Panc1 (cell line): ENCODE measurements around the gene RPS16. TPM values are rescaled to one million over a fixed set of nuclear protein-coding genes. Genes with fewer than 3 reads are reported as not detected.
A peak's percentile ranks its signal among the peaks of the same experiment; 100 is the strongest.

ENCODE experiments used
- ATAC-seq: fragments of 200-7000 bp; cut with Tn5 transposase; 2 replicates; pipeline ENCODE4 v1.9.1; 2020; ENCODE audit warnings: mild to moderate bottlenecking, moderate library complexity
- BruUV-seq: library from RNA; stranded (reverse); fragments of 400-500 nt; replicated peaks from 2 replicates; lab custom pipeline; 2021; lab: Mats Ljungman, UMichigan
- CTCF ChIA-PET: fragments of 300-600 bp; sonication (Branson Sonifier 250); formaldehyde crosslinking; loops from one replicate; lab custom pipeline; 2022; ENCODE audit warnings: antibody characterized with exemption; lab: Charles Lee
- POLR2A ChIA-PET: fragments of 300-600 bp; sonication (Branson Sonifier 250); formaldehyde crosslinking; loops from one replicate; lab custom pipeline; 2022; ENCODE audit warnings: antibody characterized with exemption; lab: Charles Lee
- DNase-seq: peaks from one replicate; pipeline ENCODE4 v3.0.0-alpha.2; 2010; ENCODE audit warnings: low read depth, low spot score
- H3K27ac ChIP-seq: 2 replicates; pipeline ENCODE4 v1.5.1; 2011; ENCODE audit warnings: mild to moderate bottlenecking, low read length, inconsistent platforms
- H3K27me3 ChIP-seq: fragments of 200-500 bp; sonication (Bioruptor generic); 2 replicates; pipeline ENCODE4 v1.6.0; 2014; ENCODE audit warnings: low read length, inconsistent platforms; ENCODE audit not compliant: control insufficient read depth, insufficient read depth
- H3K36me3 ChIP-seq: fragments of 200-500 bp; sonication (Bioruptor generic); 2 replicates; pipeline ENCODE4 v1.5.1; 2014; ENCODE audit warnings: inconsistent platforms, mild to moderate bottlenecking, low read length, moderate library complexity; ENCODE audit not compliant: control insufficient read depth, insufficient read depth
- H3K4me1 ChIP-seq: 2 replicates; pipeline ENCODE4 v1.5.1; 2011; ENCODE audit warnings: inconsistent platforms, mild to moderate bottlenecking, low read length, moderate library complexity; ENCODE audit not compliant: control insufficient read depth, insufficient read depth
- H3K4me3 ChIP-seq, 2 experiments: 2 replicates each; pipeline ENCODE4 v1.5.1; 2011 to 2012; ENCODE audit warnings: low read depth in 2 of 2, low read length in 2 of 2, mild to moderate bottlenecking in 2 of 2, inconsistent platforms in 1 of 2, moderate library complexity in 1 of 2
- H3K9me3 ChIP-seq: fragments of 200-500 bp; sonication (Bioruptor generic); 2 replicates; pipeline ENCODE4 v1.5.1; 2014; ENCODE audit warnings: low read depth, mild to moderate bottlenecking, inconsistent platforms, low read length, moderate library complexity; ENCODE audit not compliant: control insufficient read depth, insufficient read depth
- CTCF ChIP-seq: fragments of 450-650 bp; IDR thresholded peaks from 2 replicates; pipeline ENCODE4 v1.5.1; 2017; ENCODE audit warnings: mild to moderate bottlenecking
- POLR2AphosphoS5 ChIP-seq: IDR thresholded peaks from 2 replicates; pipeline ENCODE4 v1.6.1; 2012; ENCODE audit warnings: mild to moderate bottlenecking, low read depth, low read length, moderate library complexity
- SIN3A ChIP-seq: IDR thresholded peaks from 2 replicates; pipeline ENCODE4 v1.6.1; 2012; ENCODE audit warnings: low read depth, mild to moderate bottlenecking, low read length, moderate library complexity, borderline replicate concordance; ENCODE audit not compliant: insufficient read depth
- TCF7L2 ChIP-seq: IDR thresholded peaks from 2 replicates; pipeline ENCODE4 v1.6.1; 2011; ENCODE audit warnings: mild to moderate bottlenecking, low read depth, low read length, inconsistent platforms
- in situ Hi-C: cut with HindIII; loops from 2 replicates; pipeline ENCODE4 v1.10.0; 2016; ENCODE audit warnings: low sequenced_read_pairs, low pct_unique_long_range_greater_than_20kb
- intact Hi-C: fragments of 100-400 bp; cut with micrococcal nuclease; formaldehyde crosslinking; loops from one replicate; pipeline ENCODE4 v1.10.0; 2022; ENCODE audit not compliant: unreplicated experiment
- total RNA-seq: library from RNA; stranded (reverse); gene quantifications from one replicate; pipeline ENCODE4 v1.2.1, GENCODE V29; 2021; ENCODE audit not compliant: unreplicated experiment
- TF ChIP-seq, protein P1 (sequence below), 2 experiments: IDR thresholded peaks; 2 replicates each; pipeline ENCODE4 v1.6.1; 2011 to 2012; ENCODE audit warnings: low read depth in 2 of 2, control low read depth in 1 of 2, low read length in 1 of 2, mild to moderate bottlenecking in 1 of 2, moderate library complexity in 1 of 2; ENCODE audit not compliant: insufficient read depth in 1 of 2

Gene RPS16
- total RNA-seq, 1 experiment from 2014 or later: 27,832 TPM

GRCh38 chr19:39424934-39425333, 10.8 kb downstream of the RPS16 start:
- TF ChIP-seq SIN3A: no peak
- no peak for TF ChIP-seq CTCF
- no peak for TF ChIP-seq POLR2AphosphoS5
- TF ChIP-seq, protein P1, sequence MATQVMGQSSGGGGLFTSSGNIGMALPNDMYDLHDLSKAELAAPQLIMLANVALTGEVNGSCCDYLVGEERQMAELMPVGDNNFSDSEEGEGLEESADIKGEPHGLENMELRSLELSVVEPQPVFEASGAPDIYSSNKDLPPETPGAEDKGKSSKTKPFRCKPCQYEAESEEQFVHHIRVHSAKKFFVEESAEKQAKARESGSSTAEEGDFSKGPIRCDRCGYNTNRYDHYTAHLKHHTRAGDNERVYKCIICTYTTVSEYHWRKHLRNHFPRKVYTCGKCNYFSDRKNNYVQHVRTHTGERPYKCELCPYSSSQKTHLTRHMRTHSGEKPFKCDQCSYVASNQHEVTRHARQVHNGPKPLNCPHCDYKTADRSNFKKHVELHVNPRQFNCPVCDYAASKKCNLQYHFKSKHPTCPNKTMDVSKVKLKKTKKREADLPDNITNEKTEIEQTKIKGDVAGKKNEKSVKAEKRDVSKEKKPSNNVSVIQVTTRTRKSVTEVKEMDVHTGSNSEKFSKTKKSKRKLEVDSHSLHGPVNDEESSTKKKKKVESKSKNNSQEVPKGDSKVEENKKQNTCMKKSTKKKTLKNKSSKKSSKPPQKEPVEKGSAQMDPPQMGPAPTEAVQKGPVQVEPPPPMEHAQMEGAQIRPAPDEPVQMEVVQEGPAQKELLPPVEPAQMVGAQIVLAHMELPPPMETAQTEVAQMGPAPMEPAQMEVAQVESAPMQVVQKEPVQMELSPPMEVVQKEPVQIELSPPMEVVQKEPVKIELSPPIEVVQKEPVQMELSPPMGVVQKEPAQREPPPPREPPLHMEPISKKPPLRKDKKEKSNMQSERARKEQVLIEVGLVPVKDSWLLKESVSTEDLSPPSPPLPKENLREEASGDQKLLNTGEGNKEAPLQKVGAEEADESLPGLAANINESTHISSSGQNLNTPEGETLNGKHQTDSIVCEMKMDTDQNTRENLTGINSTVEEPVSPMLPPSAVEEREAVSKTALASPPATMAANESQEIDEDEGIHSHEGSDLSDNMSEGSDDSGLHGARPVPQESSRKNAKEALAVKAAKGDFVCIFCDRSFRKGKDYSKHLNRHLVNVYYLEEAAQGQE (IDR thresholded peaks at IDR 0.05; ENCODE audit: insufficient read depth in 1 of 2, low read depth in 2 of 2, low read length in 1 of 2): no peak
- no peak for TF ChIP-seq TCF7L2
- ChIA-PET POLR2A (interaction anchor here (1.0 to 3.9 kb wide), 8 partner anchors 8 to 34 kb away, joined by 3 to 121 read pairs (median 6); partner anchors contain the start of genes MED29, PAF1, RPS16 and SUPT5H), CTCF (interaction anchor here (0.6 to 7.9 kb wide), 3 partner anchors 11 to 27 kb away, joined by 8 to 147 read pairs (median 29); partner anchors contain the start of gene PLEKHG2)
- no peak for DNase-seq
- Histone ChIP-seq H3K9me3 (no peaks in the 10 kb centered on the region), H3K36me3 (peaks cover 34% of the 10 kb centered on the region), H3K27me3 (no peaks in the 10 kb centered on the region), H3K4me3 (no peak overlapping the region), H3K4me1 (peaks cover 39% of the 10 kb centered on the region), H3K27ac (peak overlapping the region; percentile 48)
- intact Hi-C loops: loop anchor here (5.0 kb wide), 1 partner anchor 393 kb away; the partner anchor contains the start of gene FBXO27
- no TSS peak for BruUV-seq
- ATAC-seq: no peak
- in situ Hi-C loops: loop anchor here (5.0 kb wide), 2 partner anchors 33 to 77 kb away; partner anchors contain the start of genes MED29 and PAF1

GRCh38 chr19:39423258-39424086, 12.3 kb downstream of the RPS16 start:
- Histone ChIP-seq H3K4me1 (peaks cover 24% of the 10 kb centered on the region), H3K27ac (peak overlapping the region; percentile 3), H3K36me3 (peaks cover 43% of the 10 kb centered on the region), H3K27me3 (no peaks in the 10 kb centered on the region), H3K9me3 (no peaks in the 10 kb centered on the region), H3K4me3 (no peak overlapping the region)
- ATAC-seq (no peak), DNase-seq (no peak)
- CTCF ChIA-PET: interaction anchor here (0.5 to 7.9 kb wide), 7 partner anchors 9 to 96 kb away, joined by 3 to 147 read pairs (median 3); partner anchors contain the start of genes MED29, PAF1 and PLEKHG2
- POLR2A ChIA-PET: interaction anchor here (0.5 to 2.2 kb wide), 19 partner anchors 8 to 916 kb away, joined by 3 to 40 read pairs (median 4); partner anchors contain the start of genes MED29, PLEKHG2, RPS16 and SUPT5H
- TF ChIP-seq, protein P1 (IDR thresholded peaks at IDR 0.05; ENCODE audit: insufficient read depth in 1 of 2, low read depth in 2 of 2, low read length in 1 of 2): no peak
- no peak for TF ChIP-seq SIN3A
- TF ChIP-seq POLR2AphosphoS5: no peak
- no peak for TF ChIP-seq TCF7L2
- TF ChIP-seq CTCF: no peak
- in situ Hi-C loops (no loop called here), intact Hi-C loops (no loop called here)
- BruUV-seq: no TSS peak
